ENCODE data around the gene GRK5.

The GRK5 gene

DNA sequence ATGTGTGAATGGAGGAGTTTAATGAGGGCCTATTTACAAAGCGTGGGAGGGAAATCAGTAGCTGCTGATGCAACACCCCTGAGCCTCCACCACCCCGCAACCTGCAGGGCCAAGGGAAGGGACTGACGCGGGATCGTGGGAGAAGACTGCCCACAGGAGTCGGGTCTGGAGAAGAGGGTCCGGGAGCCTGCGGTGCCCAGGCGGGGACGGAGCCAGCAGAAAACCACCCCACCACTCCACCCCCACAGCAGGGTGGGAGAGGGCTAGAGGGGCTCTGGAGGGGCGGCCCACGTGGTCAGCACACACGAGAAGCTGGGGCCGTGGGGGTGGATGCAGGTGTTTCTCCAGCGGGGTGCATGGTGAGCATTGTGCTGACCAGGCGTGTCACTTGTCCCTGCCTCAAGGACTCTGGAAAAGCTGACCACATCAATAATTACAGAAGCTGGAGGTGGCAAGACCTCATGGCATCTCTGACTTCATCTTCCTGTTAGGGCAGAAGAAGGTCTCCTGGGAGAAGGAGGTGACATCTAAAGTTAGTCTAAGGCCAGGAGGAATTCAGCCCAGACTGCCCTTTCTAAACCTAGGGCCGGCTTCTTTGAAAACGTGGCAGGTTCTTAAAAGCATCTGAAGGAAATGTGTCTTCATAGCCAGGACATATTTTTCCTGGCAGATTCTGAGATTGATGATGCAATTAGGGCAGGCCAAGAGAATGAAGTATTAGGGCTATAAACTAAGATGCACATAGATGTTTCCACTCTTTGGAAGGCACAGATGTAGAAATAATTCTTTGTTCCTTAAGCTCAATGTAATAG is 184.3 kb downstream of the GRK5 start:
- no peak for DNase-seq

GRCh38 chr10:119393019-119393418 is 185.6 kb downstream of the GRK5 start:
- no peak for DNase-seq

DNA sequence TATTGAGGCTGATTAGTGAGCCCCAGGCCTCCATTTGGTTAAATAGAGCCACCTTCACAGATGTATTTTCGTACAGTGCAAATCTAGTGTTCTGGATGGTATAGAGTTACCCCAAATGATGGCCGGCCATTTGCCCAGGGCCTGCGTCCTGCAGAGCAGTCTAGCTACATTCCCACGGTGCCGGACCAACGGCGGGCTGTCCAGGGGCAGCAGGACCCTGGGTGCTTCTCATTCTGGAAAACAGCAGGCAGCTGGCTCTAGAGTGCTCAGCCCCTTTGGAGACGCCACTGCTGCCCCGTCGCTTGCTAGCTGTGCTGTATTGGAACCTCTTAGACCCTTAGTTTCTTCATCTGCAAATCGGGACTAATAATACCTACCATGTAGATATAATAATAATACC is 186.1 kb downstream of the GRK5 start:
- no peak for DNase-seq

DNA sequence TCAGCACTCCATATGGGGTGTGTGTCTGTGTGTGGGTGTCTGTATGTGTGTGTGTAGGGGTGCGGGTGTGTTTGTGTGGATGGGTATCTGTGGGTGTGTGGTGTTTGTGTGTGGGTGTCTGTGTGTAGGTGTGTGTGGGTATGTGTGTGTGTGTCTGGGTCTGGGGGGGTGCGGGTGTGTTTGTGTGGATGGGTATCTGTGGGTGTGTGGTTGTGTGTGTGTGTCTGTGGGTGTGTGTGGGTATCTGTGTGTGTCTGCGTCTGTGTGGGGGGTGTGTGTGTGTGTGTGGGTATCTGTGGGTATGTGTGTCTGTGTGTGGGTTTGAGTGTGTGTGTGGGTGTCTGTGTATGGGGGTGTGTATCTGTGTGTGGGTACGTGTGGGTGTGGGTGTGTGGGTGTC is 186.5 kb downstream of the GRK5 start:
- DNase-seq, result no peak

- no peak for DNase-seq
Observed at GRCh38 chr10:119394657-119395279, 187.4 kb downstream of the GRK5 start.

DNA sequence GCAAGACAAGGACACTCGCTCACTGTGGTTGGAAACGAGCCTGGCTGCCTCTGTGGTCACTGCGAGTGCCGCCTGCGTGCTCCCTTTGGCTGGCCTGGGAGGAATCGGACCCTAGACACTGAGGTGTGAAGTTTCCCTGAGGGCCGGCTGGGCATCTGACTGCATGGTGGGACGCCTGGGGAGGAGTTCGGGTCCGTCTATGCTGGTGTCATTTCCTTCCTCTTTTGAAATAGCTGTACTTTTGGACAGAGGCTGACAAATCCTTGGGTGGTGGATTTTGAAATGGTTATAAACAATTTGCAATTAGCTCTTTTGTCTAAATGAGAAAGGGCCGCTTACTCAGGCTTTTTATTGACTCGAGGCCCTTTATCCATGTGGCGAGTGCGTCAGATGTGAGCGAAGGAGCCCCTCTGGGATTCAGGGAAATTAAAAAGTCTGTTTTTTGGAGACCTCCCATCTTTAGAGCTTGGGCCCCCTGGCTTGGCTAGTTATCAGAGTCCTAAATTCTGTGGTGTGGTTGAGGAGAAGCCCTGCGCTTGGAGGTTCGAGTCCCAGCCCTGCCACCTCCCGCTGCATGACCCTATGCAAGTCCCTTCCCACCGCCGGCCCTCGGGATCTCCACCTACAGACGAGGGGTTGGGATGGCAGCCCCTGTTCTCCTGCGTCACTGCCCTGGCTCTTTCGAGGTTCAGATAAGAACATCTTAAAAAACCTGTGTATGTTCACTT is 188.1 kb downstream of the GRK5 start:
- no peak for DNase-seq

DNA sequence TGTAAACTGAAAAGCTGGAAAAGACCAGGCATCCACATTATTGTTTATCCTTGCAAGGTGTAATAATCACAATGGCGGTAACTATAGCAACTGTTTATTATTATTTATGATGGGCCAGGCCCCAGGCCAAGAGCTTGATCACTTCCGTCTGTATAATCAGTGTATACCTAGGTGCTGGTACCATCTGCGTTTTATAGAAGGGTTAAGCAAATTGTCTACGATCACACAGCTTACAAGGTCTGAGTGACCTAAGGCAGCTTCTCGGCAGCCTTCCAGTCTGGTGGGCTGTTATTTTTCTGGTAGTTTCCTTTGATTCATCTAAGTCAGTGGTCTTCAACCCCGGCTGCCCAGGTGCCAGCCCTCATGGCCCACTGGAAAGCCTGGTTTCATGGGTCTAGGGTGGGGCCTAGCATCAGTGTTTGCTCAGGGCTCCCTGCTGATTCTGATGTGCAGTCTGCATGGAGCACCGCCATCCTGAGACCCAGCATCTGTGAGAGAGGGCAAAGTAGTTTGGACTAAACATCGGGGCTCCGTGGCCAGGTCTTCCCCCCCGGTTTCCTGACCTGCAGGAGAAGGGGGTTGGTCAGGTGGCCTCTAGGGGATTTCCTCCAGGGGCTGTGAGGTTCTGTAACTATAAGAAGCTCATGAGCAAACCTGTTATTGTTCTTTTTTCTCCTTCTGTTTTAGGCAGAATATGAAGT is 188.8 kb downstream of the GRK5 start:
- no peak for DNase-seq

- DNase-seq, result no peak
Observed at GRCh38 chr10:119396709-119397071, 189.3 kb downstream of the GRK5 start.

DNA sequence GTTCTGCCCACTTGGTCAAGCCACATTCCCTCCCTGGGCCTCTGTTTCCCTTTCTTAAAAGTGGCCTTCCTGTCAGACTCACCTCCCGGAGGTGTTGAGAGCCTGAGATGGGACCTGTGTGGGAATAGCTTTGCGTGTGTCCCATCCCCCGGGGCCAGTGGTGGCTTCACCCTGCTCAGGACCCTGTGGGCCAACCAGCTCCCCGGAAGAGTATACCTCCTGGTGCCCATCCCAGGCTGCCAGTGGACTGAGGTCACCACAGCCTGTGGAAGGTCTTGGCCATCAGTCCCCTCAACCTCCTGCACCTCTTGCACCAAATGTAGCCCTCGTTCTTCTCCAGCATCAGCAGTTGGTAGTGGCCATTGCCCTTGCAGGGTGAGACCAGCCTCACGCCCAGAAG is 190.0 kb downstream of the GRK5 start:
- DNase-seq, result no peak

DNA sequence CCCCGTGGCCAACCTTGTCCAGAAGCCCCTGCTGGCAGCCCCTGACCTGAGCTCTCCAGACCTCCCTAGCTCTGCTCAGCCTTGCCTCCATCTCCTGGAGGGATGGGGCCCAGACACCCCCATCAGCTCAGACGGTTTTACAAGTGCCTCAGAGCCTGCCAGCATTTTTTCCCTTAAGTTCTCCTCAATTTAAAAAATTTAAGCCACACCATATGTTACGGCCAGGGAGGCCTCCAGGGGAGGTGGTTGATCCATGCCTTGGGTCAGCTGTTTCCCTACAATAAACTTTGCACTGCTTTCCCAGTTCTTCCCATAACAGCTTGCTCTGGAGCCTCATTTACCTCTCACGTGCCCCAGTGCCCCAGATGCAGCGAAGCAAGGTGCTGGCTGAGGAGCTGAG is 191.6 kb downstream of the GRK5 start:
- DNase-seq, result no peak

DNA sequence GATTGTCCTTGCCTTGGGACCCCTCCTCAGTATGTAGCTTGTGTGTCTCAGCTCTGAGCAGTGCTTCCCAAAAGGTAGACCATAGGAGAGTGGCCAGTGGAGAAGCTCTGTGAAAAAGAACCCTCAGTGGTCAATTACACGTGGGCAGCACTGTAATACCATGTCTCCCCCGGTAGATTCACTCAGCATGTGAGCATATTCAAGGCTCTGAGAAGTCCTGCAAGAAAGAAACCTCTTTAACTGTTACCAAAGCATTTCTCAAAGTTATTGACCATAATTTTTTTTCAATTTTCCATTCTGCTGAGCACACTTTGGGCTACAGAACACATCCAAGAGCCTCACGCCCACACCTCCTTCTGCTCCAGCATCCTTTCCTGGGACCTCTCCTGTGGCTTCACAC is 192.1 kb downstream of the GRK5 start:
- no peak for DNase-seq

DNA sequence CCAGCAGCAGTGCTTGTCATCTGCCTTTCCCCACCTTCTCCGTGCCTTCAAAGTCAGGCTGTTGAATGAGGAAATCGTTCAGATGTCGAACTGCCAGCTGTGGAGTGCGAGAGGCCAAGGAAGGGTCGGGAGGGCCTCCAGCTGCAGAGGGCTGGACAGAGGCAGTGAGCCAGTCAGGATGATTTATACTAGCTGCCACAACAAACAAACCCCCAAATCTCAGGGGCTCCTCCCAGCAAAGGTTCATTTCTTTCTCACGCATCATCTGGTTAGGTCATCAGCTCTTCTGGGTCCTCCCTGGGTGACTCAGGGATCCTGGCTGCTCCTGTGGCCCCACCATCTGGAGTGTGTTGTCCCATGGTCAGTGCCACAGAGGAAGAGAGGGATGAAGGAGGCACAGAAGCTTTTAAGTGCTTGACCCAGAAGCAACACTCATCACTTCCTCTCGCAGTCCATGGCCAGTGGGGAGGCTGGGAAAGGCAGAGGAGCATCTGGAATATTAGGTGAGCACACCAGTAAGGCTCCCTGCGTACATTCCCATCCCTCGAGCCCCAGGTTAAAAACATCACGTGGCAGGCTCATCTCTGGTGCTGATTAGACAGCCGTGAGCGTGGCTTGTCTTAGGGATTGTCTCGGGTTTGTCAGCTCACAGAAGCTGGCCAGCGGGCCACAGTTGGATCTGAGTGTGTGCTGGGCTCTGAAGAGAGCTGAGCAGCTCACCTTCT is 194.5 kb downstream of the GRK5 start:
- DNase-seq, result no peak

DNA sequence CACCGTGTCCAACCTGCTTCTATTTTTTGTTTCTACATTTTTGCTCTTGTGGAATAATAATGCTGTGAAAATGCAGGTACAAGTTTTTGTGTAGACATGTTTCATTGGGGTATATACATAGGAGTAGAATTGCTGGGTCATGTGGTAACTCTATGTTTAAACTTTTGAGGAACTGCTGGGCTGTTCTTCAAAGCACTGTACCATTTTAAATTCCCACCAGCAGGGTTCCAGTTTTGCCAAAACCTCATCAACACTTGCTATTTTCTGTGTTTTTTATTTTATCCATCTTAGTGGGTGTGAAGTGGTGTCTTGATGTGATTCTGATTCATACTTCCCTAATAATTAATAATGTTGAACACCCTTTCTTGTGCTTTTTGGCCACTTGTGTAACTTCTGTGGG is 196.6 kb downstream of the GRK5 start:
- DNase-seq, result no peak

- DNase-seq, result no peak
Observed at GRCh38 chr10:119404719-119405519, 197.5 kb downstream of the GRK5 start.

DNA sequence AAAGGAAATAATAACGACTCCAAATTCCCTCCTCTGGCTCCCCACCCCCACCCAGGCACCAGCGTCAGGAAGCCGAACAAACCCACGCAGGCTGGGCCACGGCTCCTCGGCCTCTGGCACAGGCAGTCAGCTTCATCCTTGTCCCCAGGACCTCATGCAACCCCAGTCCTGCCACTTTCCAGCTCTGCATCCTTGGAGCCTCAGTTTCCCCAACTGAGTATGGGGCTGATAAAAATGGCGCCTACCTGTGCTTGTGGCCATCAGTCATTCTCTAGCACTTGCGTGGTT is 198.1 kb downstream of the GRK5 start:
- DNase-seq, result no peak

GRCh38 chr10:119406137-119406536 is 198.8 kb downstream of the GRK5 start:
- no peak for DNase-seq

DNA sequence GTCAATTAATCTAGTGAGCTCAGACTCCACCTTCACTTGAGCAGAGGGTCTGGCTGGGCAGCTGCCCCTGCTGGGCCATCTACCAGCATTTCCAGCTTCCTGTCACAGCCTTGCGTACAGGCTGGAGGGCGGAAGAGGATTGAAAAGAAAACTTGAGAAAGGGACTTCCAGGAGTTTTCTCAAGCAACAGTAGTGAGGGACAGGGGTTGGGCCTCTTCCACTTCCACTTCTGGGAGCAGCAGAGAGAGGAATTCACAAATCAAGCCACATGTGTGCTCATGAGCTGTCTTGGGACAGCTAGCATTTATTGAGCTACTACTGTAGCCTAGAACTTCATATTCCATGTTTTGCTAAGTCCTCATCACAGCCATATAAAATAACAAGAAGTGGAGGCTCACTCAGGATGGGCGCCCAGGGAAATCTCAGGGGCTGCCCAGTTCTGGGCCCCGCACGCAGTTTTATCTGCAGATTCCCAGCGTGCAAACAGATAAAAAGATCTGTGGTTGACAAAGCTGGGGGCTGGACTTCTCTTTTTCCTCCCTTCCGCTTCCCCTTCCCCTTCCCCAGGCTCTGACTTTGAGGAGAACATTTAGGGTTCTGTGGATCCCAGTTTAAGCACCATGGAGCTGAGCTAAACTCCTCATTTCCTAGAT is 199.4 kb downstream of the GRK5 start:
- no peak for DNase-seq

GRCh38 chr10:119407254-119407777 is 199.9 kb downstream of the GRK5 start:
- DNase-seq, result no peak

- DNase-seq, result no peak
Observed at GRCh38 chr10:119408072-119408471, 200.7 kb downstream of the GRK5 start.

GRCh38 chr10:119408969-119409371 is 201.6 kb downstream of the GRK5 start:
- no peak for DNase-seq

- no peak for DNase-seq
Observed at GRCh38 chr10:119409385-119409784, 202.0 kb downstream of the GRK5 start.

Data from effector CD8-positive, alpha-beta T cell (primary cell).